Activated CD4-positive, alpha-beta T cell treated with anti-CD3 and anti-CD28 coated beads for 24 hours (primary cell): ENCODE data around the gene ULBP1.
"Not testable (repeated sequence)": the region's sequence is repeated elsewhere in the genome, so short reads cannot be mapped to it uniquely, and the experiment has no call there.

Experiments
- DNase-seq, 2 donors: peaks; one replicate each; pipeline ENCODE4 v3.0.0-alpha.2; 2020; ENCODE audit warnings: low read depth in 2 of 2

The ULBP1 gene

GRCh38 chr6:149963462-149964307, at the start of gene ULBP1:
Gene ULBP1, plus strand, starts transcription at chr6:149963943. Its CDS starts 107 bp downstream, at chr6:149964050.
- peak; percentile 68 to 84 for DNase-seq

- no peak for DNase-seq
These were observed 47.5 kb upstream of the ULBP1 start for GRCh38 chr6:149915970-149916865.

GRCh38 chr6:149917679-149918078, 46.1 kb upstream of the ULBP1 start:
- DNase-seq: no peak

- no peak for DNase-seq
These were observed 45.4 kb upstream of the ULBP1 start for GRCh38 chr6:149918151-149918905.

- DNase-seq: not testable (repeated sequence)
These were observed 44.5 kb upstream of the ULBP1 start for GRCh38 chr6:149919126-149919833.

GRCh38 chr6:149919834-149920225, 43.9 kb upstream of the ULBP1 start:
- DNase-seq: no peak

- no peak for DNase-seq
These were observed 42.4 kb upstream of the ULBP1 start for GRCh38 chr6:149921361-149921760.

GRCh38 chr6:149922091-149922490, 41.7 kb upstream of the ULBP1 start:
- not testable (repeated sequence) for DNase-seq

- DNase-seq: peak; percentile 71 to 73
These were observed 41.0 kb upstream of the ULBP1 start, which contains the start of gene RAET1G for GRCh38 chr6:149922642-149923326. Gene RAET1G, minus strand, starts transcription at chr6:149923121. Its CDS starts 111 bp downstream, at chr6:149923010.

- no peak for DNase-seq
These were observed 40.3 kb upstream of the ULBP1 start for GRCh38 chr6:149923327-149923986.

- DNase-seq: no peak
These were observed 39.4 kb upstream of the ULBP1 start for GRCh38 chr6:149924206-149924932.

GRCh38 chr6:149924933-149925252, 38.9 kb upstream of the ULBP1 start:
- no peak for DNase-seq

- DNase-seq: no peak
These were observed 38.3 kb upstream of the ULBP1 start for GRCh38 chr6:149925253-149925973.

- peak; percentile 66 to 80 for DNase-seq
These were observed 37.6 kb upstream of the ULBP1 start for GRCh38 chr6:149925974-149926777.

GRCh38 chr6:149927025-149927424, 36.7 kb upstream of the ULBP1 start:
- not testable (repeated sequence) for DNase-seq

GRCh38 chr6:149929422-149929821, 34.3 kb upstream of the ULBP1 start:
- DNase-seq: no peak

- DNase-seq: no peak
These were observed 32.2 kb upstream of the ULBP1 start for GRCh38 chr6:149931501-149931900.

- no peak for DNase-seq
These were observed 30.7 kb upstream of the ULBP1 start for GRCh38 chr6:149933036-149933435.
